Parathyroid adenoma (tissue), 2 donors: ENCODE measurements around the gene NOX4.
A peak's percentile ranks its signal among the peaks of the same experiment; 100 is the strongest.

Source experiments
- H2AFZ ChIP-seq: fragments of 300-600 bp; sonication (generic); one replicate; pipeline ENCODE4 v1.7.0; 2017; ENCODE audit warnings: antibody characterized with exemption, mild to moderate bottlenecking
- H3K27ac ChIP-seq: fragments of 300-600 bp; sonication (generic); one replicate; pipeline ENCODE4 v1.7.0; 2017
- H3K27me3 ChIP-seq: fragments of 300-600 bp; sonication (generic); one replicate; pipeline ENCODE4 v1.7.0; 2017; ENCODE audit warnings: low read length; ENCODE audit not compliant: control insufficient read depth, insufficient read depth
- H3K36me3 ChIP-seq: fragments of 300-600 bp; sonication (generic); one replicate; pipeline ENCODE4 v1.7.0; 2017; ENCODE audit warnings: low read length; ENCODE audit not compliant: control insufficient read depth, insufficient read depth
- H3K4me1 ChIP-seq: fragments of 300-600 bp; sonication (generic); one replicate; pipeline ENCODE4 v1.7.0; 2017; ENCODE audit warnings: control low read depth
- H3K4me2 ChIP-seq: fragments of 300-600 bp; sonication (generic); one replicate; pipeline ENCODE4 v1.7.0; 2017; ENCODE audit warnings: low read length
- H3K4me3 ChIP-seq: fragments of 300-600 bp; sonication (generic); one replicate; pipeline ENCODE4 v1.7.0; 2017; ENCODE audit warnings: low read depth, low read length
- H3K79me2 ChIP-seq: fragments of 300-600 bp; sonication (generic); one replicate; pipeline ENCODE4 v1.7.0; 2017; ENCODE audit warnings: control low read depth
- H3K9ac ChIP-seq: fragments of 300-600 bp; sonication (generic); one replicate; pipeline ENCODE4 v1.7.0; 2017; ENCODE audit warnings: mild to moderate bottlenecking
- H3K9me3 ChIP-seq: fragments of 300-600 bp; sonication (generic); one replicate; pipeline ENCODE4 v1.7.0; 2017; ENCODE audit warnings: low read length; ENCODE audit not compliant: control insufficient read depth
- TF ChIP-seq, protein P1 (sequence below): fragments of 300-600 bp; sonication (generic); IDR thresholded peaks from one replicate; pipeline ENCODE4 v1.7.0; 2017; ENCODE audit warnings: antibody characterized with exemption, mild to moderate bottlenecking
- donor health status: primary hyperparathyroidism.

NOX4 gene

GRCh38 chr11:89529626-89530380 is 38.6 kb upstream of the NOX4 start:
- Histone ChIP-seq H2AFZ (peak overlapping the region; percentile 50), H3K27me3 (no peaks in the 10 kb centered on the region), H3K4me1 (no peaks in the 10 kb centered on the region), H3K36me3 (no peaks in the 10 kb centered on the region), H3K79me2 (no peaks in the 10 kb centered on the region), H3K4me3 (no peak overlapping the region), H3K27ac (no peak overlapping the region), H3K4me2 (no peak overlapping the region), H3K9me3 (no peaks in the 10 kb centered on the region), H3K9ac (no peak overlapping the region)
- TF ChIP-seq, protein P1, sequence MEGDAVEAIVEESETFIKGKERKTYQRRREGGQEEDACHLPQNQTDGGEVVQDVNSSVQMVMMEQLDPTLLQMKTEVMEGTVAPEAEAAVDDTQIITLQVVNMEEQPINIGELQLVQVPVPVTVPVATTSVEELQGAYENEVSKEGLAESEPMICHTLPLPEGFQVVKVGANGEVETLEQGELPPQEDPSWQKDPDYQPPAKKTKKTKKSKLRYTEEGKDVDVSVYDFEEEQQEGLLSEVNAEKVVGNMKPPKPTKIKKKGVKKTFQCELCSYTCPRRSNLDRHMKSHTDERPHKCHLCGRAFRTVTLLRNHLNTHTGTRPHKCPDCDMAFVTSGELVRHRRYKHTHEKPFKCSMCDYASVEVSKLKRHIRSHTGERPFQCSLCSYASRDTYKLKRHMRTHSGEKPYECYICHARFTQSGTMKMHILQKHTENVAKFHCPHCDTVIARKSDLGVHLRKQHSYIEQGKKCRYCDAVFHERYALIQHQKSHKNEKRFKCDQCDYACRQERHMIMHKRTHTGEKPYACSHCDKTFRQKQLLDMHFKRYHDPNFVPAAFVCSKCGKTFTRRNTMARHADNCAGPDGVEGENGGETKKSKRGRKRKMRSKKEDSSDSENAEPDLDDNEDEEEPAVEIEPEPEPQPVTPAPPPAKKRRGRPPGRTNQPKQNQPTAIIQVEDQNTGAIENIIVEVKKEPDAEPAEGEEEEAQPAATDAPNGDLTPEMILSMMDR = no peak

- no peaks in the 10 kb centered on the region for H3K9me3 ChIP-seq
- H3K79me2 ChIP-seq = no peaks in the 10 kb centered on the region
These were observed 30.6 kb upstream of the NOX4 start for GRCh38 chr11:89521792-89522191.

DNA sequence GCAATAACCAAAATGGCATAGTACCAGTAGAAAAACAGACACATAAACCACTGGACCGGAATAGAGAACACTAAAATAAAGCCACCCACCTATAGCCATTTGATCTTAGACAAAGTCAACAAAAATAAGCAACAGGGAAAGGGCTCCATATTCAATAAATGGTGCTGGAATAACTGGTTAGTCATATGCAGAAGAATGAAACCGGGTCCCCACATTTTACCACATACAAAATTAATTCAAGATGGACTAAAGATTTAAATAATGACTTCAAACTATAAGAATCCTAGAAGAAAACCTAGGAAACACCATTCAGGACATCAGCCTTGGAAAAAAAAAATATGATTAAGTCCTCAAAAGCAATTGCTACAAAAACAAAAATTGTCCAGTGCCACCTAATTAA is 30.1 kb upstream of the NOX4 start:
- Histone ChIP-seq H3K9me3 (no peaks in the 10 kb centered on the region), H3K79me2 (no peaks in the 10 kb centered on the region), H3K27me3 (no peaks in the 10 kb centered on the region), H2AFZ (no peak overlapping the region), H3K4me2 (no peak overlapping the region), H3K9ac (no peak overlapping the region), H3K36me3 (no peaks in the 10 kb centered on the region), H3K4me1 (no peaks in the 10 kb centered on the region), H3K4me3 (no peak overlapping the region), H3K27ac (no peak overlapping the region)
- TF ChIP-seq, protein P1 = no peak

More at GRCh38 chr11:89521792-89522191, 30.6 kb upstream of the NOX4 start:
- H3K4me1 ChIP-seq = no peaks in the 10 kb centered on the region
- no peak overlapping the region for H3K4me2 ChIP-seq
- TF ChIP-seq, protein P1 = no peak
- H3K9ac ChIP-seq = no peak overlapping the region
- H2AFZ ChIP-seq = no peak overlapping the region
- H3K4me3 ChIP-seq = no peak overlapping the region
- H3K27me3 ChIP-seq = no peaks in the 10 kb centered on the region
- H3K27ac ChIP-seq = no peak overlapping the region
- H3K36me3 ChIP-seq = no peaks in the 10 kb centered on the region

GRCh38 chr11:89516496-89516895 is 25.3 kb upstream of the NOX4 start:
- Histone ChIP-seq H2AFZ (no peak overlapping the region), H3K9me3 (no peaks in the 10 kb centered on the region), H3K4me3 (no peak overlapping the region), H3K4me1 (no peaks in the 10 kb centered on the region), H3K79me2 (no peaks in the 10 kb centered on the region), H3K27ac (no peak overlapping the region), H3K9ac (no peak overlapping the region), H3K36me3 (no peaks in the 10 kb centered on the region), H3K27me3 (no peaks in the 10 kb centered on the region), H3K4me2 (no peak overlapping the region)
- TF ChIP-seq, protein P1 = no peak

DNA sequence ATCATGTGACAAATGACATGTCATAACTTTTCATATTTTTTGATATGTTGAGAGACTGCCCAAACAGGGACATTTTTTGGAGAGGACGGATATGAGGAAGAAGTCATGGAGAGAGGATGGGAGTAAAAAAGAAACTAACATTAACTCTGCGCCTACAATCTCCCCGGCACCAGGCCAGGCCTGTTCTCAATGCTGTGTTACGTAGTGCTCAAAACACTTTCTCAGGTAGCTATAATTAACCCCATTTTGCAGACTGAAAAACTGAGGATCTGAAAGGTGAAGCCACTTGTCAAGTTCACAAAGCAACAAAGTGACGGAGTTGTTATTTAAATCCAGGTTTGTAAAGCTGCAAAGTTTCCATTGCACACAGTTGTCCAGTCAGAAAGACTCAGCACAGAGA is 17.4 kb upstream of the NOX4 start:
- Histone ChIP-seq H3K79me2 (no peaks in the 10 kb centered on the region), H3K4me1 (no peaks in the 10 kb centered on the region), H3K9ac (no peak overlapping the region), H3K4me2 (no peak overlapping the region), H3K4me3 (no peak overlapping the region), H3K36me3 (no peaks in the 10 kb centered on the region), H2AFZ (no peak overlapping the region), H3K9me3 (no peaks in the 10 kb centered on the region), H3K27ac (no peak overlapping the region), H3K27me3 (no peaks in the 10 kb centered on the region)
- TF ChIP-seq, protein P1 = no peak
